ENCODE measurements around the gene MAN2B1. TPM values are rescaled to one million over a fixed set of nuclear protein-coding genes. Genes with fewer than 3 reads are reported as not detected.
"Not testable (repeated sequence)": the region's sequence is repeated elsewhere in the genome, so short reads cannot be mapped to it uniquely, and the experiment has no call there.

The MAN2B1 gene
- total RNA-seq, 1 donor from 2014 or later: 36.3 TPM

GRCh38 chr19:12701596-12702282 lies 35.2 kb upstream of the MAN2B1 start:
- no peaks in the 10 kb centered on the region for H3K27me3 ChIP-seq
- TF ChIP-seq CTCF (IDR thresholded peaks at IDR 0.05): no peak
- no peak overlapping the region for H3K27ac ChIP-seq
- intact Hi-C loops (cut with DNase I): no loop called here
- H3K4me1 ChIP-seq: peaks cover 0 to 4% of the 10 kb centered on the region in 2 donors
- no peak for DNase-seq (ENCODE audit: low spot score in 2 of 2)
- peaks cover 66 to 69% of the 10 kb centered on the region in 2 donors for H3K36me3 ChIP-seq
- H3K9me3 ChIP-seq: no peaks in the 10 kb centered on the region
- no peak overlapping the region for H3K4me3 ChIP-seq

- H3K36me3 ChIP-seq: peaks cover 30 to 33% of the 10 kb centered on the region in 2 donors
- intact Hi-C loops (cut with DNase I): no loop called here
Measured at GRCh38 chr19:12698138-12698537, 31.6 kb upstream of the MAN2B1 start.

GRCh38 chr19:12697425-12697824 lies 30.9 kb upstream of the MAN2B1 start:
- intact Hi-C loops (cut with DNase I): loop anchor here (2.0 kb wide), 1 partner anchor 25 kb away; the partner anchor contains the start of gene TNPO2
- H3K4me3 ChIP-seq: not testable (repeated sequence)

More at GRCh38 chr19:12698138-12698537, 31.6 kb upstream of the MAN2B1 start:
- Histone ChIP-seq H3K27me3 (no peaks in the 10 kb centered on the region), H3K9me3 (no peaks in the 10 kb centered on the region), H3K4me3 (no peak overlapping the region), H3K4me1 (peaks cover 5 to 13% of the 10 kb centered on the region in 2 donors), H3K27ac (no peak overlapping the region)
- no peak for TF ChIP-seq CTCF (IDR thresholded peaks at IDR 0.05)
- DNase-seq (ENCODE audit: low spot score in 2 of 2): no peak

GRCh38 chr19:12696366-12697335 lies 30.1 kb upstream of the MAN2B1 start, which contains the start of gene FBXW9:
Gene FBXW9, minus strand, starts transcription at chr19:12696631. Its CDS starts 50 bp downstream, at chr19:12696581.
- intact Hi-C loops (cut with DNase I): loop anchor here (2.0 kb wide), 1 partner anchor 26 kb away; the partner anchor contains the start of gene TNPO2
- TF ChIP-seq CTCF (IDR thresholded peaks at IDR 0.05): no peak
- Histone ChIP-seq H3K27ac (peak within 1 kb of the TSS; percentile 87 to 92), H3K9me3 (no peaks in the 10 kb centered on the region), H3K4me1 (peaks cover 5 to 13% of the 10 kb centered on the region in 2 donors), H3K27me3 (no peaks in the 10 kb centered on the region), H3K4me3 (peak within 1 kb of the TSS; percentile 91 to 96), H3K36me3 (peaks cover 16 to 18% of the 10 kb centered on the region in 2 donors)
- DNase-seq (ENCODE audit: low spot score in 2 of 2): peak; percentile 87 to 98

More at GRCh38 chr19:12697425-12697824, 30.9 kb upstream of the MAN2B1 start:
- DNase-seq (ENCODE audit: low spot score in 2 of 2); H3K27me3 ChIP-seq; H3K9me3 ChIP-seq; H3K27ac ChIP-seq: not testable (repeated sequence)
- Histone ChIP-seq H3K36me3 (peaks cover 23 to 25% of the 10 kb centered on the region in 2 donors), H3K4me1 (peaks cover 5 to 13% of the 10 kb centered on the region in 2 donors)

- TF ChIP-seq CTCF (IDR thresholded peaks at IDR 0.05): no peak
- intact Hi-C loops (cut with DNase I): loop anchor here (2.0 kb wide), 1 partner anchor 27 kb away; the partner anchor contains the start of gene TNPO2
- H3K4me3 ChIP-seq: peak overlapping the region; percentile 91 to 96
- H3K27ac ChIP-seq: peak overlapping the region; percentile 87 to 92
- no peak for DNase-seq (ENCODE audit: low spot score in 2 of 2)
- peaks cover 9 to 11% of the 10 kb centered on the region in 2 donors for H3K36me3 ChIP-seq
- no peaks in the 10 kb centered on the region for H3K27me3 ChIP-seq
- H3K4me1 ChIP-seq: peaks cover 5 to 13% of the 10 kb centered on the region in 2 donors
- H3K9me3 ChIP-seq: no peaks in the 10 kb centered on the region
Measured at GRCh38 chr19:12695997-12696365, 29.4 kb upstream of the MAN2B1 start.
